HG03565 (cell line): ENCODE results near the gene CD109.
"Not testable (repeated sequence)": the region's sequence is repeated elsewhere in the genome, so short reads cannot be mapped to it uniquely, and the experiment has no call there.

Experiments
- ATAC-seq: cut with Tn5 transposase; IDR thresholded peaks from one replicate; pipeline ENCODE4 v1.9.1; 2021; ENCODE audit warnings: mild to moderate bottlenecking, moderate library complexity; ENCODE audit not compliant: unreplicated experiment

CD109 gene

DNA sequence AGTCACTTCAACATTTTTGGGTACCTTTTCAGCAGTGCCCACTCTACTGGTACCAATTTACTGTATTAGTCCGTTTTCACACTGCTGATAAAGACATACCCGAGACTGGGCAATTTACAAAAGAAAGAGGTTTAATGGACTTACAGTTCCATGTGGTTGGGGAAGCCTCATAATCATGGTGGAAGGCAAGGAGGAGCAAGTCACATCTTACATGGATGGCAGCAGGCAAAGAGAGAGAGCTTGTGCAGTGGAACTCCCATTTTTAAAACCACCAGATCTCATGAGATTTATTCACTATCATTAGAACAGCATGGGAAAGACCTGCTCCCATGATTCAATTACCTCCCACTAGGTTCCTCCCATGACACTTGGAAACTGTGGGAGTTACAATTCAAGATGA, 12.4 kb upstream of the CD109 start:
- not testable (repeated sequence) for ATAC-seq

- no peak for ATAC-seq
Observed at GRCh38 chr6:73688351-73688750, 7.7 kb upstream of the CD109 start.

GRCh38 chr6:73690056-73690455, 5.9 kb upstream of the CD109 start:
- no peak for ATAC-seq

- no peak for ATAC-seq
Observed at GRCh38 chr6:73691512-73691911, 4.5 kb upstream of the CD109 start.

GRCh38 chr6:73694711-73695411, 1.1 kb upstream of the CD109 start:
- no peak for ATAC-seq

DNA sequence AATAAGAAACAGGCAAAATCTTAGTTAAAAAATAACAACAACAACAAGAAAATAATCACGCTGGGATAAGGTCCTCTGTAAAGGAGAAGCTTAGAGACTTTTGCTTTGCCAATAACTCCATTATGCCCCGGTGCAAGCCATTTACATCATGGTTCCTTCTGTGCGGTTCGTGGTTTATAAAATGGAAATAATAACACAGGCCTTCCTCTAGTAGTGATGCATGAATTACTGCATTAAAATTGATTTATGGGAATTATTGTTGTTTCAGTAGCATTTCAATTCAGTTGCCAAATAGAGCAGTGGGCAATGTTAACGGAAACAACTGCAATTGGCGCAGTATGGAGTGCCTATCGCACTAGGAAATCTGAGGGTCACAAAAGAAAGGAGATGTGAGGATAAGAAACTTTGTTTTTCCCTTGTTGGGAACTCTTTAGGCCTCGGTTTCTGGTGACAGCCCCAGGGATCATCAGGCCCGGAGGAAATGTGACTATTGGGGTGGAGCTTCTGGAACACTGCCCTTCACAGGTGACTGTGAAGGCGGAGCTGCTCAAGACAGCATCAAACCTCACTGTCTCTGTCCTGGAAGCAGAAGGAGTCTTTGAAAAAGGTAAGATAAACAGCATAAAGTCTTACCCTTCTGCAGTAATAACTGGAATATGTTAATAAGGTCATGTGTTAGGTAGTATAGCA, 1.1 kb downstream of the CD109 start:
- no peak for ATAC-seq

GRCh38 chr6:73699676-73700459, 3.9 kb downstream of the CD109 start:
- ATAC-seq = no peak

DNA sequence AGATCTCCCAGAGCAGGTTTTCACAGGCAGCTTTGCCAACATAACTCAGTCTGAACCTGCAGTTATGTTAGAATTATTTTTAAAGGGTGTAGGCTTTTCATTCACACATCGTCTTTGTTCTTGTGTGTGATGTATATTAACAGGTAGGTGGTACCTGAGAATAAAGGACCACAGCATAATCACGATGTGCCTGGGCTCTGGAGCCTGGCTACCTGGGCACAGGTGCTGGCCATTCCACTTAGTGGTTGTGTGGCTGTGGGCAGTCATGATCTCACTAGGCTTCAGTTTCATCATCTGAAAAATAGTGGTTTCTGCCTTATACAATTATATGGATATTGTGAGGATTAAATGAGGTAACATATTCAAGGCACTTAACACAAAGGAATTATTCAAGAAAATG, 6.4 kb downstream of the CD109 start:
- ATAC-seq = no peak

- ATAC-seq = no peak
Observed at GRCh38 chr6:73703466-73703865, 7.5 kb downstream of the CD109 start.

DNA sequence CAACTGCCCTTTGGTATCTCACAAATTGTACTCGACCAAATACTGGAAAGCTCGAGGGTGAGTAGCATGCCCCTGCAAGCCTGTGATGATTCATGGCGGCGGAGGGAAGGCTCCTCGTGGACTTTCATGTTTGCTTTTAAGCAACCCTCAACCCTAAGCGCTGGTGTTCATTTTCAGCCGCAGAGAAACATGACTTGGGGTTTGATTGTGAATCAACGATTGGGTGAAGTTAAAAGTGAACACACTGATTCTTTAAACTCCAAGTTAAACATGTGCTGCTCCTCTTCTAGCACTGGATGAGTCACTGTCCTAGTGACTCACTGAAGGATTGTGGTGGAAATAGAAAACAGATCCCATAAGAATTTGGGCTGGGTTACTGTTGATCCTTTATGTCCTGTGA, 8.3 kb downstream of the CD109 start:
- no peak for ATAC-seq

DNA sequence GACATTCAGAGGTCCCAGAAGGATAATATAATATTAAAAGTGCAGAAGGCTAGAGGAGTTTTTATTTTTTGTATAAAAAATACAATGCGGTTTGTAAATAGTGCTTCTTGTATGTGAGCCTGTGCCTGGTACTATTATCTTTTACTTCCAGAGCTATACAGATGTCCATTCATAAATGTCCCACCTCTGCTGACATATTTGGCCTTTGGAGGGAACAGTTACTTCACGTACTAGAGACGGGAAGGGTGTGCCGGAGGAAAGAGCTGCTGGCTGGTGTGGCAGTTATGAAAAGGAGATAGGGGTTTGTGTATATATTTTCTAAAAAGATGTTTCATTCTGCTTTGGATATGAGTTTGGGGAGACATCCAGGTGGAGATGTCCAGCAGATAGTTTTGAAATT, 8.8 kb downstream of the CD109 start:
- no peak for ATAC-seq

- ATAC-seq = no peak
Observed at GRCh38 chr6:73706971-73707370, 11.0 kb downstream of the CD109 start.

- ATAC-seq = peak; percentile 49
Observed at GRCh38 chr6:73710470-73710869, 14.5 kb downstream of the CD109 start.

GRCh38 chr6:73710948-73711347, 14.9 kb downstream of the CD109 start:
- ATAC-seq = no peak

GRCh38 chr6:73712535-73713173, 16.7 kb downstream of the CD109 start:
- no peak for ATAC-seq

GRCh38 chr6:73713426-73714147, 17.6 kb downstream of the CD109 start:
- ATAC-seq = no peak

DNA sequence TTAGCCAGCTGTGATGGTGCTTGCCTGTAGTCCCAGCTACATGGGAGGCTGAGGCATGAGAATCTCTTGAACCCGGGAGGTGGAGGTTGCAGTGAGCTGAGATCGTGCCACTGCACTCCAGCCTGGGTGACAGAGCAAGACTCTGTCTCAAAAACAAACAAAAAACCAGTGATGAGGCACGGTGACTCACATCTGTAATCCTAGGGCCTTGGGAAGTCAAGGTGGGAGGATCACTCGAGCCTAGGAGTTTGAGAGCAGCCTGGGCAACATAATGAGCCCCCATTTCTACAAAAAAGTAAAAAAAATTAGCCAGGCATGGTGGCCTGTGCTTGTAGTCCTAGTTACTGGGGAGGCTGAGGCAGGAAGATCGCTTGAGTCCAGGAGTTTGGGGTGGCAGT, 19.1 kb downstream of the CD109 start:
- ATAC-seq = not testable (repeated sequence)

- no peak for ATAC-seq
Observed at GRCh38 chr6:73719046-73719445, 23.0 kb downstream of the CD109 start.

DNA sequence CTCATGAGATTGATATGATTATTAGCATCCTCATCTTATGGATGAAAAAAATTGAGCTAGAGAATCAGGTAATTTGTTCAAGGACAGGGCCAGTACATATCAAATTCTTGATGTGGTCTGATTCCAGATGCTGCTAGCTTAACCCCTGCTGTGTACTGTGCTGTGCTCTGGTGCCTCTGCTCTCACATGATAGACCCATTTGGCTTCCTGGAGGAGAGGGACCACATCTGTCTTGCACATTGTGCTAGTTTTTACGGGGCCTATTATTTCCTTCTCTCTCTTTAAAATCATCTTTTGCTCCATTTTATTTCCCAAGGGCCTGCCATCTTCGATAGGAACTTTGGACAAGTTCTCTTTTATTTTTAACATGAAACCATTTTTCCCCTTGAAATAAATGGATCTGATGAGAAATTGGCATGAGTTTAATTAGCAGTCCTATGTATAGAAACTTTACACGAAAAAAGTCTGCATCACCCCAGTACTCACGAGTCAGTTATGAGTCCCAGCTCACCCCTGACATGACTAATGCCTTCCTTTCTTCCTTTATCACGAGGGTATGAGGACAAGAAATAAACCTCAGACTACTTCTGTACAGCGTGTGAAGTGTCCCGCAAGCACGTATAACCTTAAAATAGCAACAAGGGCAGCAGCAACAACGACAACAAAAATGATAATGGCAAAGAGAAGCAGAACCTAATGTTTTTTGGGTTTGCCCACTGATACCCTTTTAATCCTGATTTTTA, 26.5 kb downstream of the CD109 start:
- ATAC-seq = peak; percentile 77

DNA sequence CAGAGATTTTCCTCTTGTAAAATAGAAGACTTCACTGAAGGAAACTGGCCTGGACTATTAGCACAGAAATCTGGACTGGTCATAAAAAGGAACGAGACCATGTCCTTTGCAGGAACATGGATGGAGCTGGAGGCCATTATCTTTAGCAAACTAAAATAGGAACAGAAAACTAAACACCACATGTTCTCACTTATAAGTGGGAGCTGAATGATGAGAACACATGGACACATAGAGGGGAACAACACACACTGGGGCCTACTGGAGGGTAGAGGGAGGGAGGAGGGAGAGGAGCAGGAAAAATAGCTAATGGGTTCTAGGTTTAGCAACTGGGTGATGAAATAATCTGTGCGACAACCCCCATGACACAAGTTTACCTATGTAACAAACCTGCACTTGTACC, 27.5 kb downstream of the CD109 start:
- ATAC-seq = not testable (repeated sequence)
